ENCODE measurements around the gene STAU1.
A peak's percentile ranks its signal among the peaks of the same experiment; 100 is the strongest.
"Not testable (repeated sequence)": the region's sequence is repeated elsewhere in the genome, so short reads cannot be mapped to it uniquely, and the experiment has no call there.

The STAU1 gene

GRCh38 chr20:49219091-49219923 lies 31.2 kb upstream of the STAU1 start, which contains the start of gene DDX27:
Gene DDX27 (plus strand): TSS chr20:49219416. CDS start chr20:49219449, 33 bp downstream.
- TF ChIP-seq, protein P1, sequence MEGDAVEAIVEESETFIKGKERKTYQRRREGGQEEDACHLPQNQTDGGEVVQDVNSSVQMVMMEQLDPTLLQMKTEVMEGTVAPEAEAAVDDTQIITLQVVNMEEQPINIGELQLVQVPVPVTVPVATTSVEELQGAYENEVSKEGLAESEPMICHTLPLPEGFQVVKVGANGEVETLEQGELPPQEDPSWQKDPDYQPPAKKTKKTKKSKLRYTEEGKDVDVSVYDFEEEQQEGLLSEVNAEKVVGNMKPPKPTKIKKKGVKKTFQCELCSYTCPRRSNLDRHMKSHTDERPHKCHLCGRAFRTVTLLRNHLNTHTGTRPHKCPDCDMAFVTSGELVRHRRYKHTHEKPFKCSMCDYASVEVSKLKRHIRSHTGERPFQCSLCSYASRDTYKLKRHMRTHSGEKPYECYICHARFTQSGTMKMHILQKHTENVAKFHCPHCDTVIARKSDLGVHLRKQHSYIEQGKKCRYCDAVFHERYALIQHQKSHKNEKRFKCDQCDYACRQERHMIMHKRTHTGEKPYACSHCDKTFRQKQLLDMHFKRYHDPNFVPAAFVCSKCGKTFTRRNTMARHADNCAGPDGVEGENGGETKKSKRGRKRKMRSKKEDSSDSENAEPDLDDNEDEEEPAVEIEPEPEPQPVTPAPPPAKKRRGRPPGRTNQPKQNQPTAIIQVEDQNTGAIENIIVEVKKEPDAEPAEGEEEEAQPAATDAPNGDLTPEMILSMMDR (IDR thresholded peaks at IDR 0.05; ENCODE audit: low read depth, low read length), result no peak
- H3K4me3 ChIP-seq (ENCODE audit: low read depth, low read length), result peak within 1 kb of the TSS; percentile 100
- peak; percentile 99 for DNase-seq (ENCODE audit: low read depth, low spot score)
- in situ Hi-C loops (cut with HindIII; ENCODE audit: low sequenced_read_pairs), result no loop called here

DNA sequence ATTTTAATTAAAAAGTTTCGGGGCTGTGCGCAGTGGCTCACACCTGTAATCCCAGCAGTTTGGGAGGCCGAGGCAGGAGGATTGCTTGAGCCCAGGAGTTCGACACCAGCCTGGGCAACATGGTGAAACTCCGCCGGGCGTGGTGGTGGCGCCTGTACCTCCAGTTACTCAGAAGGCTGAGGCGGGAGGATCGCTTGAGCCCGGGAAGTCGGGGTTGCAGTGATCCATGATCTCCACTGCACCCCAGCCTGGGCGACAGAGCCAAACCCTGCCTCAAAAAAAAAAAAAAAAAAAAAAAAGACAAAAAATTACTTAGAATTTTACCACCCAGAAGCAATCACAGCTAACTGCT lies 30.6 kb upstream of the STAU1 start:
- peak overlapping the region; percentile 100 for H3K4me3 ChIP-seq (ENCODE audit: low read depth, low read length)
- in situ Hi-C loops (cut with HindIII; ENCODE audit: low sequenced_read_pairs); DNase-seq (ENCODE audit: low read depth, low spot score): not testable (repeated sequence)

DNA sequence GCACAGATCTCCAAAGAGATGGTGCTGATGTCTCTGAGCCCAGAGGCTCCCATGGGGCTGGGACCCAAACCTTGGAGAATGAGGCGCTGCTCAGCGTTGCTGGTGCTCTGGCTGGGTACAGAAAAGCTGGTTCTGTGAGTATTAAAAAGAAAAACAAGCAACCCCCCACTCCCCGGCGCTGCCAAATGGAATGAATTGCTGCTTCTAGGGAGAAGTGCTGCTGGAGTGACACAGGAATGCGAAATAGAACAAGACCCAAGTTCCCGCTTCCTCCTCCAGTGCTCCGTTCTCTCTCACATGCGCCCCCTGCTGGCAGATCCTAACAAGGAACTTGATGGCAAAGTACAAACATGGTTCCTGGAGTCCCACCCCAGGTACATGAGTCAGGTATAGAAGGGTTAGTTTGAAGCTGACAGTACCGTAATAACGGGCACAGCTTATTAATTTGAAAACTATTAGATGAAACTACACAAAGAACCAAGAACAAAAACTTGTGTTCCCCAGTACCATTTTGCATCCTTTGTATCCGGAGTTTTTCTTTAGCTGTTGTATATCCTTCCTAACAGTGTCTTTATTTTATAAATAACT lies 29.0 kb upstream of the STAU1 start:
- H3K4me3 ChIP-seq (ENCODE audit: low read depth, low read length), result no peak overlapping the region
- DNase-seq (ENCODE audit: low read depth, low spot score), result peak; percentile 89
- in situ Hi-C loops (cut with HindIII; ENCODE audit: low sequenced_read_pairs), result no loop called here
- TF ChIP-seq, protein P1 (IDR thresholded peaks at IDR 0.05; ENCODE audit: low read depth, low read length), result peak; percentile 90

DNA sequence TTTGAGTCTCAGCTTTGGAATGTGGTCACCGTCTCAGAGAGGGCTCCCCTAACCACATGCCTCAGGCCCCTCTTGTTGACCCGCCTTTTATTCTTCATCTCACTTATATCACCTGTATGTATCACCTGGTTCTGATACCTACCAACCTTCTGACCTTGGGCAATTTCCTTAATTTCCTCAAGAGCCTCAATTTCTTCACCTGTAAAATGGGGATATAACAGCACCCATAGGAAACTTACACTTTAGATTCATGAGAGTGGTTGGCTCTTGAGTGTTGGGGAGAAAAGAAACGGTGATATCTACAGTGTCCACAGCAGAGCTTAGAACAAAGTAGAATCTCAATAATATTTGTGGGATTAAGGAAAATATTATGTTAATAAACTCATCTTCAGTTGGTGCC lies 27.1 kb upstream of the STAU1 start:
- no peak overlapping the region for H3K4me3 ChIP-seq (ENCODE audit: low read depth, low read length)
- no peak for DNase-seq (ENCODE audit: low read depth, low spot score)
- in situ Hi-C loops (cut with HindIII; ENCODE audit: low sequenced_read_pairs), result no loop called here
- TF ChIP-seq, protein P1 (IDR thresholded peaks at IDR 0.05; ENCODE audit: low read depth, low read length), result no peak

- no peak overlapping the region for H3K4me3 ChIP-seq (ENCODE audit: low read depth, low read length)
- DNase-seq (ENCODE audit: low read depth, low spot score), result no peak
- in situ Hi-C loops (cut with HindIII; ENCODE audit: low sequenced_read_pairs), result no loop called here
- TF ChIP-seq, protein P1 (IDR thresholded peaks at IDR 0.05; ENCODE audit: low read depth, low read length), result no peak
Measured at GRCh38 chr20:49214571-49214970, 26.4 kb upstream of the STAU1 start.

DNA sequence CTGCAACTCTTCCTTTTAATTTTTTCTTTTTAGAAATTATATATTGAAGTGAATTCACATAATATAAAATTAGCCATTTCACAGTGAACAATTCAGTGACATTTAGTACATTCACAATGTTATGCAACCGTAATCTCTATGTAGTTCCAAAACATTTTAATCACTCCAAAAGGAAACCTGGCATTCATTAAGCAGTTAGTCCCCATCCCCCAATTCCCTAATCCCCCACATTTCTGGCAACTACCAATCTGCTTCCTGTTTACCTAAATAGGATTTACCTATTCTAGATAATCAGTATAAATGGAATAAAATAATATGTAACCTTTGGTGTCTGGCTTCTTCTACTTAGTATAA lies 22.6 kb upstream of the STAU1 start:
- in situ Hi-C loops (cut with HindIII; ENCODE audit: low sequenced_read_pairs), result no loop called here
- no peak overlapping the region for H3K4me3 ChIP-seq (ENCODE audit: low read depth, low read length)
- TF ChIP-seq, protein P1 (IDR thresholded peaks at IDR 0.05; ENCODE audit: low read depth, low read length), result no peak
- DNase-seq (ENCODE audit: low read depth, low spot score), result no peak

DNA sequence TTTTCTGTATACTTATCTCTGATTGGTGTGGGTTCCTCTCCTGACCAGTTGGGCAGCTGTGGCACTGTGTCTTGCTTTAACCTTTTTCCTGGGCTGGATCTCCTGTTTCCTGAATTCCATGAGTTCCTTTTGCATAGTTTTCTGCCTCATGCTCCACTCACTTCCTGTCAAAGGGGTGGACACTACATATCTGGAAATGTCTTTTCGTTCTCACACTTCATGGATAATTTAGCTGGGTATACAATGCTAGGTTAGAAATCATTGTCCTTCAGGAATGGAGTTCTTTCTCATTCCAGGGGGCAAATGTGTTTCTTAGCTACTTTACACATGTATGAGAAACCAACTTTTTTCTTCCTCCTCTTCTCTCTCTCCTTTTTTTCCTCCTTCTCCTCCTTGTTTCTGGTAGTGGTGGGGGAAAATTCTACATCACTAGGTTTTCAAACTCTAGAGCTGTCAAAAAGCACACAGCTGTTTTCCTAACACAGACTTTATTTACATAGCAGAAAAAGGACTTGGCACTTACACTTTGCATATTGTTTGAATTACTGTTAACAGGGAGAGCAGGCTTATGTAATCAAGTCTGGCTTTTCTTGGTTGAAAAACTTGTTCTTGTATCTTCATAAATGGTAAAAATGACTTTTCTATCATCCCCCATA lies 22.1 kb upstream of the STAU1 start:
- DNase-seq (ENCODE audit: low read depth, low spot score), result no peak
- TF ChIP-seq, protein P1 (IDR thresholded peaks at IDR 0.05; ENCODE audit: low read depth, low read length), result no peak
- in situ Hi-C loops (cut with HindIII; ENCODE audit: low sequenced_read_pairs), result no loop called here
- no peak overlapping the region for H3K4me3 ChIP-seq (ENCODE audit: low read depth, low read length)
